HL-60 (cell line): ENCODE measurements around the gene PIEZO1.

ENCODE experiments used
- DNase-seq, 2 experiments: peaks; one replicate each; pipeline ENCODE4 v3.0.0-alpha.2; 2010 to 2020; ENCODE audit warnings: low read depth in 1 of 2, low spot score in 1 of 2
- H3K27ac ChIP-seq: fragments of 250-450 bp; sonication (Bioruptor Pico); replicated peaks from 2 replicates; pipeline ENCODE4 v1.5.1; 2020; ENCODE audit warnings: mild to moderate bottlenecking, moderate library complexity
- H3K27me3 ChIP-seq: fragments of 250-450 bp; sonication (Bioruptor Pico); 2 replicates; pipeline ENCODE4 v1.5.1; 2021; ENCODE audit warnings: mild to moderate bottlenecking, moderate library complexity; ENCODE audit not compliant: insufficient read depth, poor library complexity, severe bottlenecking
- H3K4me3 ChIP-seq: replicated peaks from 2 replicates; pipeline ENCODE4 v1.5.1; 2011; ENCODE audit warnings: mild to moderate bottlenecking, control low read depth, low read length; ENCODE audit not compliant: insufficient read depth
- CTCF ChIP-seq: IDR thresholded peaks from one replicate; pipeline ENCODE4 v1.5.1; 2011; ENCODE audit warnings: low read length, control low read depth, inconsistent platforms; ENCODE audit not compliant: insufficient read depth
- GABPA ChIP-seq: IDR thresholded peaks from 2 replicates; pipeline ENCODE4 v1.6.1; 2012; ENCODE audit warnings: low read depth
- POLR2AphosphoS5 ChIP-seq: IDR thresholded peaks from 2 replicates; pipeline ENCODE4 v1.6.1; 2012; ENCODE audit warnings: low read depth
- SPI1 ChIP-seq: IDR thresholded peaks from 2 replicates; pipeline ENCODE4 v1.6.1; 2012; ENCODE audit warnings: low read depth, mild to moderate bottlenecking, borderline replicate concordance
- TF ChIP-seq, protein P1 (sequence below): IDR thresholded peaks from 2 replicates; pipeline ENCODE4 v1.6.1; 2012; ENCODE audit warnings: low read depth; ENCODE audit not compliant: insufficient replicate concordance

Gene PIEZO1

DNA sequence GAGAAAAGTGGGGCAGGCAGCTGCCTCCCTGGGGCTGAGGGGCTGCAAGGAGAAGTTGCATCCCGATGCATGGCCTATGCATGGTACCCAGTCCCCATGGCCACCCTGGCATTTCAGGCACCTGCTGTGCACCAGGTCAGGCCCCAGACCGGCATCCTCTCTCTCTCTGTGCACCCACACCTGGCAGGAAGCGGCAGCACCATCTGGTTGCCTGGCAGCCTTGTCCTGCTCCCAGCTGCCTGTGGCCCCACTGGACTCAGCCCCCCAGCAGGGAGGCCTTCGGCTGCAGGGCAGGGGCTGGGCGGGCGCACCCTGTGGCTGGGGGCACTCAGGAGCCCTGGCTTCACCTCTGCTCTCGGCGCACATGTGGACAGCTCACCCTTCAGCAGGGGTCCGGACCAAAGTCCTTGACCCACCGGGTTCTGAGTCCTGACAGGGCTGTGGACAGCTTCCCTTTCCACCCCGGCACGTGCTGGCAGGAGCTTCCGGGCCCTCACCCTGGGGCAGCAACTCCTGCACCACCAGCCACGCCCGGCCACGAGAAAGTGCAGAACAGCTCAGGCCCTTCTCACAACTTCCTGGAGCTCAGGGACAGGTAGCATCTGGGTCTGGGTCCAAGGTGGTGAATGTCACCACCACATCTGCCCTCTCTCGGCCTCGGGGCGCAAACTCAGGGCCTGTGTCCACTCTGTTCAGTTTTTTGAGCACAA lies 42.0 kb downstream of the PIEZO1 start:
- Histone ChIP-seq H3K27ac (no peak overlapping the region), H3K4me3 (no peak overlapping the region), H3K27me3 (no peaks in the 10 kb centered on the region)
- TF ChIP-seq GABPA (no peak), SPI1 (no peak), CTCF (no peak), POLR2AphosphoS5 (no peak)
- TF ChIP-seq, protein P1, sequence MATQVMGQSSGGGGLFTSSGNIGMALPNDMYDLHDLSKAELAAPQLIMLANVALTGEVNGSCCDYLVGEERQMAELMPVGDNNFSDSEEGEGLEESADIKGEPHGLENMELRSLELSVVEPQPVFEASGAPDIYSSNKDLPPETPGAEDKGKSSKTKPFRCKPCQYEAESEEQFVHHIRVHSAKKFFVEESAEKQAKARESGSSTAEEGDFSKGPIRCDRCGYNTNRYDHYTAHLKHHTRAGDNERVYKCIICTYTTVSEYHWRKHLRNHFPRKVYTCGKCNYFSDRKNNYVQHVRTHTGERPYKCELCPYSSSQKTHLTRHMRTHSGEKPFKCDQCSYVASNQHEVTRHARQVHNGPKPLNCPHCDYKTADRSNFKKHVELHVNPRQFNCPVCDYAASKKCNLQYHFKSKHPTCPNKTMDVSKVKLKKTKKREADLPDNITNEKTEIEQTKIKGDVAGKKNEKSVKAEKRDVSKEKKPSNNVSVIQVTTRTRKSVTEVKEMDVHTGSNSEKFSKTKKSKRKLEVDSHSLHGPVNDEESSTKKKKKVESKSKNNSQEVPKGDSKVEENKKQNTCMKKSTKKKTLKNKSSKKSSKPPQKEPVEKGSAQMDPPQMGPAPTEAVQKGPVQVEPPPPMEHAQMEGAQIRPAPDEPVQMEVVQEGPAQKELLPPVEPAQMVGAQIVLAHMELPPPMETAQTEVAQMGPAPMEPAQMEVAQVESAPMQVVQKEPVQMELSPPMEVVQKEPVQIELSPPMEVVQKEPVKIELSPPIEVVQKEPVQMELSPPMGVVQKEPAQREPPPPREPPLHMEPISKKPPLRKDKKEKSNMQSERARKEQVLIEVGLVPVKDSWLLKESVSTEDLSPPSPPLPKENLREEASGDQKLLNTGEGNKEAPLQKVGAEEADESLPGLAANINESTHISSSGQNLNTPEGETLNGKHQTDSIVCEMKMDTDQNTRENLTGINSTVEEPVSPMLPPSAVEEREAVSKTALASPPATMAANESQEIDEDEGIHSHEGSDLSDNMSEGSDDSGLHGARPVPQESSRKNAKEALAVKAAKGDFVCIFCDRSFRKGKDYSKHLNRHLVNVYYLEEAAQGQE, result no peak
- no peak for DNase-seq

DNA sequence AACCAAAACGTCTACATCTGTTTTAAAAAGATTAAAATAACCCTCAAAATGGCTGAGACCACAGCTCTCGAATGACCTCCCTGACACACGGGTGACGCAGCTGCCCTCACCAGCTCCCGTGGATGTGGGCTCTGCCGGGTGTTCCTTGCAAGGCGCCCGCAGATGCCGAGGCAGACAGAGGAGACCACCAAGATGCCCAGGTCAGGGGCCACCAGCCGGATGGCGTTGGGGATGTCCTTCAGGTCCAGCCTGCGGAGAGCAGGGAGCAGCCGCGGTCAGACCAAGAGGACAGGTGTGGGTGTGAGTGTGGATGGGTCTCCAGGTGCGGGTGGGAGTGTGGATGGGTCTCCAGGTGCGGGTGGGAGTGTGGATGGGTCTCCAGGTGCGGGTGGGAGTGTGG lies 43.7 kb downstream of the PIEZO1 start:
- no peak for DNase-seq
- Histone ChIP-seq H3K27me3 (no peaks in the 10 kb centered on the region), H3K27ac (no peak overlapping the region), H3K4me3 (no peak overlapping the region)
- TF ChIP-seq GABPA, result no peak
- TF ChIP-seq, protein P1, result no peak
- TF ChIP-seq POLR2AphosphoS5, result no peak
- TF ChIP-seq SPI1, result no peak
- no peak for TF ChIP-seq CTCF

DNA sequence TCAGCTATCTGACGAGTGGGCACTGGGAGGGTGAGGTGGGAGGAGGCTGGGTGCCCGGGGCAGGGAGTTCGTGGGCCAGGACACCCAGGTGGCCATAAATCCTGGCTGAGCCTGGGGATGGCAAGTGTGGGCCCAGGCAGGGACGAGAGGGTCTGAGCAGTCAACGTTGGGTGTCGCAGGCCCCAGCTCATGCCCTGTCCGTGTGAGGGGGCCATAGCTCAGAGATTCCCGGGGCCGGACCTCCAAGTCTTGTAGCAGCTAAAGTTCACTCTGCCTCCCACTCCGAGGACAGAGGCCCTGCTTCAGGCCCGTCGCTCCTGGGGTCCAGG lies 44.3 kb downstream of the PIEZO1 start:
- DNase-seq, result no peak
- Histone ChIP-seq H3K27ac (no peak overlapping the region), H3K27me3 (no peaks in the 10 kb centered on the region), H3K4me3 (no peak overlapping the region)
- no peak for TF ChIP-seq GABPA
- TF ChIP-seq SPI1, result no peak
- no peak for TF ChIP-seq CTCF
- TF ChIP-seq POLR2AphosphoS5, result no peak
- TF ChIP-seq, protein P1, result no peak
